LoVo (cell line): Measurements from ENCODE around the gene SUPT3H.
"Not testable (repeated sequence)": the region's sequence is repeated elsewhere in the genome, so short reads cannot be mapped to it uniquely, and the experiment has no call there.

Experiments used
- DNase-seq: peaks from one replicate; pipeline ENCODE4 v3.0.0-alpha.2; 2016; ENCODE audit warnings: low spot score

Gene SUPT3H

GRCh38 chr6:45054610-45055009 is 323.1 kb downstream of the SUPT3H start:
- no peak for DNase-seq

GRCh38 chr6:45052325-45052724 is 325.4 kb downstream of the SUPT3H start:
- no peak for DNase-seq

- DNase-seq: no peak
Observed at GRCh38 chr6:45049188-45049843, 328.4 kb downstream of the SUPT3H start.

GRCh38 chr6:45047573-45047972 is 330.2 kb downstream of the SUPT3H start:
- DNase-seq: no peak

- no peak for DNase-seq
Observed at GRCh38 chr6:45045253-45045601, 332.5 kb downstream of the SUPT3H start.

GRCh38 chr6:45044510-45045252 is 333.1 kb downstream of the SUPT3H start:
- no peak for DNase-seq

GRCh38 chr6:45044086-45044485 is 333.6 kb downstream of the SUPT3H start:
- DNase-seq: no peak

- not testable (repeated sequence) for DNase-seq
Observed at GRCh38 chr6:45042673-45043072, 335.1 kb downstream of the SUPT3H start.

GRCh38 chr6:45038226-45038625 is 339.5 kb downstream of the SUPT3H start:
- DNase-seq: no peak

- no peak for DNase-seq
Observed at GRCh38 chr6:45036103-45036502, 341.6 kb downstream of the SUPT3H start.

- DNase-seq: no peak
Observed at GRCh38 chr6:45032426-45032825, 345.3 kb downstream of the SUPT3H start.

GRCh38 chr6:45031601-45032000 is 346.1 kb downstream of the SUPT3H start:
- DNase-seq: no peak

- DNase-seq: no peak
Observed at GRCh38 chr6:45027126-45027525, 350.6 kb downstream of the SUPT3H start.

GRCh38 chr6:45026003-45026516 is 351.7 kb downstream of the SUPT3H start:
- no peak for DNase-seq

- DNase-seq: no peak
Observed at GRCh38 chr6:45024610-45025009, 353.1 kb downstream of the SUPT3H start.

GRCh38 chr6:45021676-45022075 is 356.1 kb downstream of the SUPT3H start:
- no peak for DNase-seq

GRCh38 chr6:45012687-45013086 is 365.0 kb downstream of the SUPT3H start:
- no peak for DNase-seq

- no peak for DNase-seq
Observed at GRCh38 chr6:45009576-45009975, 368.2 kb downstream of the SUPT3H start.

- DNase-seq: no peak
Observed at GRCh38 chr6:45006893-45007292, 370.8 kb downstream of the SUPT3H start.

- DNase-seq: no peak
Observed at GRCh38 chr6:45003961-45004360, 373.8 kb downstream of the SUPT3H start.

GRCh38 chr6:45003387-45003786 is 374.3 kb downstream of the SUPT3H start:
- no peak for DNase-seq

- DNase-seq: no peak
Observed at GRCh38 chr6:45002390-45003105, 375.2 kb downstream of the SUPT3H start.

- DNase-seq: no peak
Observed at GRCh38 chr6:45001663-45002062, 376.1 kb downstream of the SUPT3H start.
